DMS114 treated with DMSO at 0.1 percent for 48 hours (cell line): Measurements from ENCODE around the gene BRD3.

Experiments
- DNase-seq: peaks from one replicate; lab custom pipeline; 2025; ENCODE audit not compliant: unreplicated experiment; lab: John Stamatoyannopoulos, UW

Gene BRD3

GRCh38 chr9:134066913-134067851, 644 bp downstream of the BRD3 start:
- DNase-seq: no peak

GRCh38 chr9:134066526-134066912, 1.3 kb downstream of the BRD3 start:
- DNase-seq: no peak

GRCh38 chr9:134065612-134066419, 2.0 kb downstream of the BRD3 start:
- no peak for DNase-seq

- DNase-seq: no peak
These were observed 3.1 kb downstream of the BRD3 start for GRCh38 chr9:134064711-134065110.

- DNase-seq: no peak
These were observed 4.0 kb downstream of the BRD3 start for GRCh38 chr9:134063571-134064450.

- no peak for DNase-seq
These were observed 4.7 kb downstream of the BRD3 start for GRCh38 chr9:134063088-134063570.

- DNase-seq: no peak
These were observed 5.3 kb downstream of the BRD3 start for GRCh38 chr9:134062461-134063087.

GRCh38 chr9:134061688-134062371, 6.0 kb downstream of the BRD3 start:
- no peak for DNase-seq

GRCh38 chr9:134061019-134061687, 6.7 kb downstream of the BRD3 start:
- DNase-seq: no peak

GRCh38 chr9:134060546-134060945, 7.3 kb downstream of the BRD3 start:
- DNase-seq: no peak

GRCh38 chr9:134059661-134060395, 8.0 kb downstream of the BRD3 start:
- no peak for DNase-seq

- no peak for DNase-seq
These were observed 8.6 kb downstream of the BRD3 start for GRCh38 chr9:134059188-134059641.

GRCh38 chr9:134058716-134059115, 9.1 kb downstream of the BRD3 start:
- DNase-seq: no peak

- DNase-seq: no peak
These were observed 9.8 kb downstream of the BRD3 start for GRCh38 chr9:134057751-134058701.

GRCh38 chr9:134057307-134057657, 10.5 kb downstream of the BRD3 start:
- no peak for DNase-seq

GRCh38 chr9:134056483-134057306, 11.1 kb downstream of the BRD3 start:
- no peak for DNase-seq
